HepG2 (cell line): ENCODE measurements around the gene SMLR1. TPM values are rescaled to one million over a fixed set of nuclear protein-coding genes. Genes with fewer than 3 reads are reported as not detected.

ENCODE experiments used
- CEBPB ChIP-seq: IDR thresholded peaks from 2 replicates; pipeline ENCODE4 v1.6.1; 2011; ENCODE audit warnings: low read depth, low read length, improper control_type of control experiment, borderline replicate concordance
- IKZF1 ChIP-seq: fragments of 450-650 bp; IDR thresholded peaks from 2 replicates; pipeline ENCODE4 v1.7.1; 2016
- MAZ ChIP-seq, 2 experiments: sonication (generic) in 1 of 2; formaldehyde crosslinking in 1 of 2; IDR thresholded peaks; 2 replicates each; pipeline versions ENCODE4 v1.5.0 to v1.6.1; 2012 to 2020; ENCODE audit warnings: low read depth in 2 of 2, mild to moderate bottlenecking in 2 of 2, borderline replicate concordance in 1 of 2, improper control_type of control experiment in 1 of 2, low read length in 1 of 2, missing genetic modification reagents in 1 of 2, moderate library complexity in 1 of 2
- NFIC ChIP-seq: IDR thresholded peaks from 2 replicates; pipeline ENCODE4 v1.6.1; 2012; ENCODE audit warnings: mild to moderate bottlenecking, low read length, inconsistent platforms
- PRDM10 ChIP-seq: sonication (generic); formaldehyde crosslinking; IDR thresholded peaks from 2 replicates; pipeline ENCODE4 v1.4.0; 2020; ENCODE audit warnings: low read depth, missing genetic modification reagents
- SALL2 ChIP-seq: sonication (generic); formaldehyde crosslinking; IDR thresholded peaks from 2 replicates; pipeline ENCODE4 v1.8.1; 2023; ENCODE audit warnings: mild to moderate bottlenecking, missing genetic modification reagents, inconsistent platforms
- ZBTB46 ChIP-seq: sonication (generic); formaldehyde crosslinking; IDR thresholded peaks from 2 replicates; pipeline ENCODE4 v1.4.0; 2020; ENCODE audit warnings: mild to moderate bottlenecking, missing genetic modification reagents, borderline replicate concordance
- ZFP82 ChIP-seq: sonication (generic); formaldehyde crosslinking; IDR thresholded peaks from 2 replicates; pipeline ENCODE4 v1.5.1; 2020; ENCODE audit warnings: mild to moderate bottlenecking, missing genetic modification reagents, borderline replicate concordance
- ZNF207 ChIP-seq: fragments of 450-650 bp; IDR thresholded peaks from 2 replicates; pipeline ENCODE4 v1.6.1; 2016; ENCODE audit warnings: antibody characterized with exemption, borderline replicate concordance
- ZNF3 ChIP-seq: IDR thresholded peaks from 2 replicates; pipeline ENCODE4 v1.7.0; 2017; ENCODE audit warnings: inconsistent platforms
- ZNF333 ChIP-seq: sonication (generic); formaldehyde crosslinking; IDR thresholded peaks from 2 replicates; pipeline ENCODE4 v1.4.0; 2020; ENCODE audit warnings: mild to moderate bottlenecking, missing genetic modification reagents, borderline replicate concordance
- ZNF451 ChIP-seq: sonication (generic); formaldehyde crosslinking; IDR thresholded peaks from 2 replicates; pipeline ENCODE4 v1.5.0; 2020; ENCODE audit warnings: mild to moderate bottlenecking, missing genetic modification reagents
- ZNF512 ChIP-seq: sonication (generic); formaldehyde crosslinking; IDR thresholded peaks from 2 replicates; pipeline ENCODE4 v1.4.0; 2020; ENCODE audit warnings: mild to moderate bottlenecking, missing genetic modification reagents
- ZNF558 ChIP-seq: sonication (generic); formaldehyde crosslinking; IDR thresholded peaks from 2 replicates; pipeline ENCODE4 v1.9.0; 2022; ENCODE audit warnings: mild to moderate bottlenecking, missing genetic modification reagents, borderline replicate concordance
- ZNF724P ChIP-seq: sonication (generic); formaldehyde crosslinking; IDR thresholded peaks from 2 replicates; pipeline ENCODE4 v1.8.0; 2022; ENCODE audit warnings: missing genetic modification reagents, borderline replicate concordance
- polyA plus RNA-seq, 8 experiments: library from polyadenylated mRNA; depleted of rRNA in 3 of 8; stranded (reverse) in 7 of 8; unstranded in 1 of 8; fragments of >200 nt; fragmentation: Illumina TruSeq in 4 of 8; extraction: Trizol in 4 of 8; gene quantifications; 2 replicates each; pipeline versions ENCODE4 v1.2.1 to v1.2.3, GENCODE V29; 2011 to 2016; ENCODE audit warnings: low read depth in 4 of 8, missing spikeins in 1 of 8, mixed read lengths in 1 of 8; ENCODE audit not compliant: insufficient read depth in 1 of 8
- total RNA-seq, 5 experiments: library from RNA; depleted of rRNA; stranded (reverse); fragments of >200 nt; fragmentation: Illumina TruSeq; extraction: Trizol; gene quantifications; 2 replicates each; pipeline ENCODE4 v1.2.3, GENCODE V29; 2016; ENCODE audit warnings: low read depth in 1 of 5
- TF ChIP-seq, protein P1 (sequence below): sonication (generic); formaldehyde crosslinking; IDR thresholded peaks from 2 replicates; pipeline ENCODE4 v1.4.0; 2020; ENCODE audit warnings: mild to moderate bottlenecking, low read depth, missing genetic modification reagents
- TF ChIP-seq, protein P2 (sequence below): sonication (generic); formaldehyde crosslinking; IDR thresholded peaks from 2 replicates; pipeline ENCODE4 v1.5.0; 2020; ENCODE audit warnings: missing genetic modification reagents, mild to moderate bottlenecking, borderline replicate concordance

The SMLR1 gene
- total and polyA plus RNA-seq, 2 of the 13 experiments (the other 11 are each of a cell fraction or from before 2014, with no cell fraction given) = 41.8 to 104 TPM

- no peak for TF ChIP-seq ZNF512 (CRISPR knock-in tag)
- no peak for TF ChIP-seq ZNF724P
- TF ChIP-seq ZFP82 (CRISPR knock-in tag) = no peak
- no peak for TF ChIP-seq ZNF3
- TF ChIP-seq, protein P1, sequence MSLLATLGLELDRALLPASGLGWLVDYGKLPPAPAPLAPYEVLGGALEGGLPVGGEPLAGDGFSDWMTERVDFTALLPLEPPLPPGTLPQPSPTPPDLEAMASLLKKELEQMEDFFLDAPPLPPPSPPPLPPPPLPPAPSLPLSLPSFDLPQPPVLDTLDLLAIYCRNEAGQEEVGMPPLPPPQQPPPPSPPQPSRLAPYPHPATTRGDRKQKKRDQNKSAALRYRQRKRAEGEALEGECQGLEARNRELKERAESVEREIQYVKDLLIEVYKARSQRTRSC = no peak
- no peak for TF ChIP-seq SALL2 (CRISPR knock-in tag)
- TF ChIP-seq, protein P2, sequence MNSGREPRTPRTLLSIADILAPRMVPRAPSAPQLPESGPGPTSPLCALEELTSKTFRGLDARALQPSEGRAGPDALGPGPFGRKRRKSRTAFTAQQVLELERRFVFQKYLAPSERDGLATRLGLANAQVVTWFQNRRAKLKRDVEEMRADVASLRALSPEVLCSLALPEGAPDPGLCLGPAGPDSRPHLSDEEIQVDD (CRISPR knock-in tag) = peak; percentile 17; the same call in 1 of the 2 replicates
- TF ChIP-seq NFIC = peak; percentile 86
- 0 out of 2 replicates have a peak, but pooled peaks have one; percentile 41 for TF ChIP-seq PRDM10
- TF ChIP-seq IKZF1 = no peak
- TF ChIP-seq ZBTB46 (CRISPR knock-in tag) = no peak
- no peak for TF ChIP-seq ZNF207
- TF ChIP-seq CEBPB = no peak
- TF ChIP-seq ZNF558 (CRISPR knock-in tag) = no peak
- TF ChIP-seq MAZ (IDR thresholded peaks at IDR 0.05; ENCODE audit: borderline replicate concordance, low read depth, low read length) = no peak
- TF ChIP-seq MAZ (CRISPR knock-in tag; IDR thresholded peaks at IDR 0.05; ENCODE audit: low read depth) = 0 out of 2 replicates have a peak, but pooled peaks have one; percentile 63
- no peak for TF ChIP-seq ZNF333
- no peak for TF ChIP-seq ZNF451
These were observed at the start of gene SMLR1 (continued) for GRCh38 chr6:130827247-130828149.
